ENCODE results near the gene PTPRT.
"Not testable (repeated sequence)": the region's sequence is repeated elsewhere in the genome, so short reads cannot be mapped to it uniquely, and the experiment has no call there.

The PTPRT gene

DNA sequence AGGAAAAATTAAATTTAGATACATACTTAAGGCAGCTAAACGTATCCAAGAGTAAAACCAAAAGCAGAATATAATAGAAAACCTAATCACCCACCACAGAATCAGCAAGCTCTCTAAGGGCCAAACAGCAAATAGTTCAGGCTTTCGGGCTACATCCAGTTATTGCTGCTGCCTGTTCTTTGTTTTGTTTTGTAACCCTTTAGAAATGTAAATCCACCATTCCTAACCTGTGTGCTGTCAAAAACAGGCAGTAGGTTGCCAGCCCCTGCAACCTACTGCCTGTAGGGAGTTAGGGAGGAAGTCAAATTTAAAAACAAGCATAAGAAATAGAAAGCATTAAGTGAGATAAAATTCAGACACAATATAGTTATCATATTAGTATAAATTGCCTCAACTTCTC, 225.9 kb downstream of the PTPRT start:
- DNase-seq, result no peak

DNA sequence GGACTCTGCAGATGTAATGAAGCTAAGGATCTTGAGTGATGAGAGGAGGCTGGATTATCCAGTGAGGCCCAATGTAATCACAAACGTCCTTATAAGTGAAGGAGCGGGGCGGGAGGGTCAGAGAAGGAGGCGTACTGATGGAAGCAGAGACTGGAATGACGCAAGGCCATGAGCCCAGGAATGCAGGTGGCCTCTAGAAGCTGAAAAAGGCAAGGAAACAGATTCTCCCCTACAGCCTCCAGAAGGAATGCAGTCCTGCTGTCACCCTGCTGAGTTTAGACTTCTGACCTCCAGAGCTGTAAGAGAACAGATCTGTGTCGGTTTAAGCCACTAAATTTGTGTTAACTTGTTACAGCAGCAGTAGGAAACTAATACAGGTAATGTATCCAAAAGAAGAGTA, 227.9 kb downstream of the PTPRT start:
- no peak for DNase-seq

DNA sequence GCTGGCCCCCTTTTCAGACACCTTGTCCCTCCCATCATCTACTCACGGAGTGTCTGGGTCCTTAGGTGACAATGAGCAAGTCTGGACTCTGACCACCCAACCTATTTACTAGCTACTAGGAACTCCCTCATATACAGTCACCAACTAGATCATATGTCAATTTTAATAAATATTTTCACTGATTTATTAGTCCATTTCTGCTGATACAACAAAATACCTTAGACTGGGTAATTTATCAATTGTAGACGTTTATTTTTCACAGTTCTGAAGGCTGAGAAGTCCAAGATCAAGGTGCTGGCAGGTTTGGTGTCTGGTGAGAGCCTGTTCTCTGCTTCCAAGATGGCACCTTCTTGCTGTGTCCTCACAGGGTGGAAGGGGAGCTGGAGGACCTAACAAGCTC, 229.7 kb downstream of the PTPRT start:
- DNase-seq, result no peak

DNA sequence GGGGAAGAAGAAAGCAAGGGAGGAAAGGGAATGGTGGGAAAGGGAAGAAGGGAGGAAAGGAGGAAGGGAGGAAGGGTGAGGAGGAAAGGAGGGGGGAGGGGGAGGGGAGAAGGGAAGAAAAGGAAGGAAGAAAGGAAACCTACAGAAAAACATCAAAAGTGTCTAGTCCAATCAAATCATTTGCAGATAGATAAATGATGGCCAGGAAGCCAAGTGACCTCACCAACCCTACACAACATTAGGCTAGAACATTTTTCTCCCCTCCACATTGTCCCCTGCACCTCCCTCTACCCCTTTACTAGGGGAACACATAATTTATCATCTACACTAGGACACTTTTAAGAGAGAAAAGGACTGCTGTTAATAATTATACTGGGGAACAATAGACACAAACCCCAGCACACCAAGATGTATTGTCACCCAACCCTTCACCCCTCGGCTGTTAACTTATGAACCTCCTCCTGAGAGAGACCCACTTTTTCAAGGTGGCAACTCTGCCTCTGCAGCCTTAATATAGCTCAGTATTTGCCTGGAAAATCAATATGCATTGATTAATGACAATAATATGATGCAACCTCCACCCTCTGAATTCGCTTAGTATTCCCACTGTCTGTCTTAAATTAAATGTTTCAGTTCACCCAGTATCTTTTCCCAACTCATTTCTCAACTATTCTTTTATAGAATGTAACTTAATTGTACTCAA, 231.2 kb downstream of the PTPRT start:
- DNase-seq, result no peak

DNA sequence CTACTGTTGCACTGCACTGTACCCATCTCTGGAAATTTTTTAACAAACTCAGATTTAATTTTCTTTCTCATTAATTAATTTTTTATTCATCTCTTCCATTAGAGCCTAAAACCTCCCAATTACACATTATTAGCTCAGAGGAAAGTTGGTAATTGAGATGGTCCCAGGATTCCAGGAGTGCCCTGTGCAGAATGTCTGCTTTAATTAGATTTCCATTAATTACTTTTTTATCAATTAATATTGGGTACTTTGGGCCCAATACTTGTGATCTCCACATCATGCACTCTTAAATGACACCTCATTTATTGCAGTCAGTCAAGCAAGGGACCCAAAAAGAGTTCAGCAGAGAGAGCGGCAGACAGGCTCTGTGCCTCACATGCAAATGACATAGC, 232.0 kb downstream of the PTPRT start:
- DNase-seq, result no peak

DNA sequence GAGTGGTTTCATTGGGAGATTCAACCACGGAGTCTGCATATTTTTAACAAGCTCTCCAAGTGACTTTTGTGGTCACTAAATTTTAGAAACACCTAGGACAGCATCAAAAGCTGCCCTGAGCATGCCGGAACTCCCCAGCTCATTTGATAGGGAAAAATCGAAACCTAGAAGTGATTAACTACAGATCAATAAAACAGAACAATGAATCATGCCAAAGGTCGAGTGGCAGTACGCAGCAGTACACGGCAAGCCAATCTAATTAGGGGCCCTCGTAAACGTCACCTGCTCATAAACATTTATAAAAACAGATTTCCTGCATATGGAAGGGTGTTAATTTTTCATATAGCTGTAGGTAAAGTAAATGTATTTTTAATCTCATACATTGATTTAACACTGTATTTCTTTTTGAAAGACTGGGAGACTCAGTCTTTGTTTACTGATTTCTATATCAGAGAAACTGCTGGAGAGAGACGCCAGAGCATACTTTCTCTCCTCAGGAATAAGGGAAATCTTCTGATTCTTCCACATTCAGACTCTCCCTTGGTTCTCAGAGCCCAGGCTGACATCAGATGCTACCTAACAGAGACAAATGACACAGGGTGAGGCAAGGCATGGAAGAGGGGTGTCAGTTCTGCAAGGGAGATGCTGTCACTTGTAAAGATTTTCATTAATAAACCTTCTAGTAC, 232.5 kb downstream of the PTPRT start:
- no peak for DNase-seq

DNA sequence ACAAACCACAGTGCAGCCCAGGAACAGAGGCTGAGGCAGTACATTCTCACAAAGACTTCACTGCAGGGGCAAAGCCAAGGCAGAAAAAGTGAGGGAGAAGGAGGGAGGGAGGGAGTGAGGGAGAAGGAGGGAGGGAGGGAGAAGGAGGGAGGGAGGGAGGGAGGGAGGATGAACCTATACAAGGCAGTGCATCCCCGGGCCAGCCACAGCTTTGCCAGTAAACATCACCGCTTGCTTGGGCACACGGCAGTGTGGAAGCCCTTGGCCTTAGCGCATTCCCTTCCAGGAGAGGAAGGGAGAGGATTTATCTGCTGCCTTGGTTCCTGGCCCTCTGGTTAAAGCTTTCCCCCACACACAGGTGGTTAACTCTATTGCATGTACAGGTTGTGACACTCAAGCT, 234.0 kb downstream of the PTPRT start:
- DNase-seq, result no peak

DNA sequence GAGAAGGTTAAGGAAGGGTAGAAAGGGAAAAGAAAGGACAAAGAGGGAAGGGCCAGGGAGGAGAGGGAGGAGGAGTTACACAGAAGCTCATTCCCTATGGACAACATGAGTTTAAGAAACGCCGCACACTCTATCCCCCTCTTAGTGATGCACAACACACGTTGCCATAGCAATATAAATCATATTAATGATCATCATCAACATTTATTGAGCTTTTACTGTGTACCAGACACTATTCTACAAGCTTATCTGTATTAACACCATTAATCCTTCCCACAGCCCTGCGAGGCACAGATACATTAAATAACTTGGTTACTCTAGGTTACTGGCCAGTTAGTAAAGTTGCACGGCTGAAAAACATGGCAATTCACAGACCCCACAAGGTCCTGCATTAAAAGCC, 234.8 kb downstream of the PTPRT start:
- DNase-seq, result no peak

DNA sequence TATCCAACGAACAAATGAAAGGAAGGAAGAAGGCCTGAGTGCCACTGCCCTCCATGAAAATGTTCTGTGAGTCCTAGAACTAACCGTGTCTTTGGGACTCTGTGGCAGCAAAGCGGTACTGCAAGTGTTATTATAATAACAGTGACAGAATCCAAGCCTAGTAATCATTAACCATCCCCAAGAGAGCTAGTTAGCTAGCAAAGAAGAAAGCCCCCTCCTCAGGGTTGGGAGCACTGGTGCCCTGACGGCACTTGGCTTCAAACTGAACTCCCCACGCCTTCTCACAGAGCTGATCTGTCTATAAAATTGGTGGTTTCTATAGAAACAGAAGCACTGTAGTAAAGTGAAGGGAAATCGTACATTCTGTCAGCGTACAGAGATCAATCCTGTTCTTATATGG, 239.8 kb downstream of the PTPRT start:
- DNase-seq, result no peak

DNA sequence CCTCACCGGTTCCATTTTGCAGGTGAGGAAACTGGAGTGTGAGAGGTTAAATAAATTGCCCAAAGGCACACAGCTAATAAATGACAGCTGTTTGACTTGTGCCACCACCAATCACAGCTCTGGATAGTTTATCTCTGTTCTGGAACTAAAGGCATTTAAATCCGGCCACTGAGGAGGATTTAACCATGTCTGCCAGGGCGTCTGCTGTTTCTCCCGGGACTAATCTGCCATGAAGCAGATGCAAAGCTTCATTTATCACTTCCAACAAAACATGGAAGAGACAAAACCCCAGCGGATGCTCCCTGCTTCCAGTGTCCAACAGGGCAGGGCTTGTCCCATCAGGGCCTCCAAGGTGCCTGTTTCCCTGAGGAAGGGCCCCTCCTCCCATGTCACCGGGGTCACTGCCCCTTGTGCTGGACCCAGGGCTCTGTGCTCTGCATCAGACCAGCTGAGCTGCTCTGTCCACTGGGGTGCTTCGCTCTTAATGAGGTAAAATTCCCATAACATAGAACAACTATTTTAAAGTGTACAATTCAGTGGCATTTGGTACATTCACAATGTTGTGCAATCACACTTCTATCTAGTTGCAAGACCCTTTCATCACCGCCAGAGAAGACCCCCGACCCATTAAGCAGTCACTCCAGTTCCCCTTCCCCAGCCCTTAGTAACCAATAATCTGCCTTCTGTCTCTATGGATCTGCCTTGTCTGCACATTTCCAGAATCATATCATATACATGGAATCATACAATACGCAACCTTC, 244.3 kb downstream of the PTPRT start:
- no peak for DNase-seq

DNA sequence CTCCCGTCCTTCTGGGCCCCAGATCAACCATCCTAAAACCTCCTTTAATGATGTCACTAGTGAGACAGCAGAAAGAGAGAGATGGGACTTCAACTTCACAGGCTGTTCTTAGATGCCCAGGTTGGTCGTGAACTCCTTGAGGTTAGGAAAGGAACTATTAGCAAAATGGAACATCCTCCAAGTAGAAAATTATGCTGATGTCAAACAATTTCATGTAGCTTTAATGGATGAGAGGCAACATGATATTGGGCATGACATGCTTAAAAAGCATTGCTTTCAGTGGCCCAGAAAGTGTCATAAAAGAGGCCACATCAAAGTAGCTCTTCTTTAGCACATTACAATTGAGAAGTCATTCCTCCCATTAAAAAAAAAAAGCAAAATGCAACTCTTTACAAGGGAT, 248.1 kb downstream of the PTPRT start:
- no peak for DNase-seq

DNA sequence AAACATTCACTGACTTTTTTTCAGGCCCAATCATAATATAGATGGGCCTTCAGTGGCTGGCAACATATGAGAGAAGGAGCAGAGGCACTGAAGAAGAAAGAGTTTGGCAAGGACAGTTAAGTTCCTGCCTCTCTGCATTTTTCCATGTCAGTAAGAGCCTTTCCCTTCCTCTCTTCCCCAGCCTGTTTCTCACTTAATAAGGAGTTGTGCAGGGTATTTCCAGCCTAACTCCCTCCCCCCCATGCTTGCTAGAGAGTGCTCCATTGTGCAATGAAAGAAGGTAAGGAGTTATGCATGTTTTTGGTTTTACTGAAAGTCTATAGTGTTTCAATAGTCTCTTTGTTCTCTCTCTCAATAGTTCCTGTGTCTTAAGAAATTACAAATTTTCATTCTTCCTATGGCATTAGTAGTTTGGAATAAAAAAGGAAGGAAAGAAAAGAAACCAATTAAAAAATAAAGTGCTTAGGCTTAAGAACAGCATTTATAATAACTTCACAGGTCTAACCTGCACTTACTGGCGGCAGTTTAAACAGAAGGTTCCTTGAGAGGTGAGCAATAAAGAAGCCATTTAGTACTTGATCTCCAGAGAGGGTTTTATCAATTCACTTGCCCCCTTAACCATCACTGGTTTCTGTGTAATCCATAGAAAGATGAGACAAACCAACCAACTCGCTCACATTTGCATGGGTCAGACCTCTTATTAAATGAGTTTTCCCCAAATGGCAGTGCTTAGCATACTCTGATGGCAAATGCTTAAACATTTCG, 251.1 kb downstream of the PTPRT start:
- no peak for DNase-seq

DNA sequence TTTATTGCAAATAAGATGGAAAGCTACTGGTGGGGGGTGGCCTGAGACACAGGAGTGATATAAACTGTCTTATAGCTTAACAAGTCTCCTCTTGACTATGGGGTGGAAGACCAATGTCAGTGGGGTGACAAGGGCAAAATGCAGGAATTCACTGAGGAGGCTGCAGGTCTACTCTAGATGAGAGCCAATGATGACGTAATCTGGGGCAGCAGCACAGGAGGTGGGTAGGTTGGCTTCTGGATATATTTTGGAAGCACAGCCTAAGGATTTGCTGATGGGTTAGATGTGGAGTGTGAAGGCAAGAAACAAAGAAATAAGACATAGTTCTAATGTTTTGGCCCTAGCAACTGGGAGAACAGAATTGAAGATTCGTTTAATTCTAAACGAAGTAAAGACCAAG, 253.2 kb downstream of the PTPRT start:
- no peak for DNase-seq

DNA sequence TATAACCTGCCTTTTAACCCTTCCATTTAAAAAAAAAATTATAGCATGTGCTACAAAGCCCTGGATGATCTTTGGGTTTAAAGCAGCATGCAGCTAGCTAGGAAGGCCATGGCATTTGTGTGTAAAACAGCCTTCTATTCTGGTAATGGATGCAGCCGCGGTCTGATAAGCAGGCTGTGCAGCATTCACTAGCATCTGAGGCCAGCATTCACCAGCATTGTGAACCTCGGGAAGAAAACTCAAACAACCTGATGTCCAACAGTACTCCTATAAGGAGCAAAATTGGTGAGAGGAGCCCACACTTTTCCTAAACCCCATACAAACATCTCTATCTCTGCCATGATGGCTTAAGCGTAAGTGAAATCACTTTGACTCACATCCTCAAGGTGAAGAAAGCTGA, 265.5 kb downstream of the PTPRT start:
- DNase-seq, result no peak

DNA sequence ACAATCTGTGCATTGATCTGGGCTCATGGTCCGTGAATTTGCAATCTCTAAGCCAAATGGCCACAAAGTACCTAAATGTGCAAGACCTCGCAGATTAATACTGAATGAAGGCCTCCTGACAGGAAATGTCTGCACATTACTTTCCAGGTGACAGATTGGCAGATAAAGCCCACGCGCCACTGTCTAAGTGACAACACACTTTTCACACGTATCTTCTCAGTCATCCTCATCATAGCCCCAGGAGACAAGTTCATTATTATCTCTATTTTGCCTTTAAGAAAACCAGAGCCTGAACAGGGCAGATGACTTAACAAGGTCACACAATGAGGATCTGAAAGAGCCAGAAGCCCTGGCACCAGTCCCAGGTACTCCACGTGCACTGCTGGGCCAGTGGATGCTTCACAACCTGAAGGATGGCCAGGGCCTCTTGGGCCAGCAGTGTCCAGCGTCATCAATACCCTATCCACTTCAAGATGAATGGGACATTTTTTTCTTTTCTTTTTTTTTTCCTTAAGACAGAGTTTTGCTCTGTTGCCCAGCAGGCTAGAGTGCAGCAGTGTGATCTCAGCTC, 266.3 kb downstream of the PTPRT start:
- no peak for DNase-seq

DNA sequence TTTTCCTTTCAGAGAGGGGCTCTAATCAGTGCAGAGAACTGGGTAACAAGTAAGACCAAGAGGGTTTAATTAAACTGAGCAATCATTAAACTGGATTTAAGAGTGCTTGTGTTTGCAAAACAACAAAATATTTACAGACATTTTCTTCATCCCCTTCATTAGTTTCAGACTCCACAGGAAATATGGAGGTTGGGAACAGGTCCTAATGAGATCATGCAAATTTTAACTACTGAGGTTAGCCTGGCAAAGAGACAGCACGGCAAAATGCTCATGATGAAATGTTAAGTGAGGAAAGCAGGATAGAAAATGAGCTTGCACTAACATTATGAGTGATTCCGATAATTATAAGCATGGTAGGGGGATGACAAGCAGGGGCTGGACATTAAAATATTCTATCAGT, 268.9 kb downstream of the PTPRT start:
- DNase-seq, result no peak

DNA sequence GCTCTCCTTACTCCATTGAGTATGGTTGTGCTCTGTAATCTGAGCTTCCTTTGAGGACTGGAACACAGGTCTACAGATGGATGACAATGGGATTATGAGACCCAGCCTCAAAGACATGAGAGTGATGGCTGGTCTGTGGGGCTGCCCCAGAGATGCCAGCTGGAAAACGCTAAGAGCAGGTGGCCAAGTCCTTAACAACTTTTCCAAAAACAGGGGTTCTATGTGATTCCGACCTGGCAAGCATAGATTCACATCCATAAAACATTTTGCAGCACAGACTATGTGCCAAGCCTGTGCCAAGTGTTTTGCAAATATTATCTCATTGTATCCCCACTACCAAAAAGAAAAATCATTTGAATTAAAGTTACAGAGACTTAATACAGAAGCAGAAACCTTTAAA, 270.4 kb downstream of the PTPRT start:
- no peak for DNase-seq

DNA sequence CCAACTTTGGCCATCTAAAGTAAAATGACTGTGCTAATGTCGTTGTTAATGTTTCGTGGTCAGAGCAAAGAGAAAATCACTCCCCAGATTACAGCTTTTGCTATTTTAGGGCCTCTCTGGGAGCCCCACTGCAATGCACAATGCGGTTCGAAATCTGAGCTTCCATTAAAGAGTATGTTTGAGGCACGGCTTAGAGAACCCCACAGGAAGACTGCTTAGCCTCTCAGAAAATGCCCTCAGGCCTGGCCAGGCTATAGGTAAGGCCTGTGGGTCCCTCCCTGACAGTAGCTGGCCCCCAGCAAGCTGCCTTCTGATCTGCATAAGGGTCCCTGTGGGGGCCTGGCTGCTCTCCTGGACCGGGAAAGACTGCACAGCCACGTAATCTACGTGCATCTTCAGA, 274.6 kb downstream of the PTPRT start:
- no peak for DNase-seq

DNA sequence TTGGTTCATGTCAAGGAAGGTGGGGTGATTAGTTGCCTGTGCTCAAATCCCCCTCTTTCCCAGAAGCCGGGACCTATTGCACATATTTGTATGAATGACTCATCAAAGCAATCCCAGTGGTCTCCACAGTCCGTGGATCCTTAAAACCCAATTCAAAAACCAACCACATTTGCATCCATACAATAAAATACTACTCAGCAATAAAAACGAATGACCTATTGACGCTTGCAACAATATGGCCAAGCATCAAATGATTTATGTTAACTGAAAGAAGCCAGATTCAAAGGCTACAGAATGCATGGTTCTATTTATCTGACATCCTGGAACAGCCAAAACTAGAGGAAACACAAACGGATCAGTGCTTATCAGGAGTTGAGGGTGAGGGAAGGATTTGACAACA, 275.4 kb downstream of the PTPRT start:
- no peak for DNase-seq

DNA sequence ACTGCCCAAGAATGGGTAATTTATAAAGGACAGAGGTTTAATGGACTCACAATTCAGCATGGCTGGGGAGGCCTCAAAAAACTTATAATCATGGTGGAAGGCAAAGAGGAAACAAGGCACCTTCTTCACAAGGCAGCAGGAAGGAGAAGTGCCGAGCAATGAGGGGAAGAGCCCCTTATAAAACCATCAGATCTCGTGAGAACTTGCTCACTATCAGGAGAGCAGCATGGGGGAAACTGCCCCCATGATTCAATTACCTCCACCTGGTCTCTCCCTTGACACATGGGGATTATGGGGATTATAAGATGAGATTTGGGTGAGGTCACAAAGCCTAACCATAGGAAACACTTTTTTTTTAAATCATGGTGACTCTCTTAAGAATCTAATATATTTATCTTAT, 278.9 kb downstream of the PTPRT start:
- DNase-seq, result not testable (repeated sequence)

DNA sequence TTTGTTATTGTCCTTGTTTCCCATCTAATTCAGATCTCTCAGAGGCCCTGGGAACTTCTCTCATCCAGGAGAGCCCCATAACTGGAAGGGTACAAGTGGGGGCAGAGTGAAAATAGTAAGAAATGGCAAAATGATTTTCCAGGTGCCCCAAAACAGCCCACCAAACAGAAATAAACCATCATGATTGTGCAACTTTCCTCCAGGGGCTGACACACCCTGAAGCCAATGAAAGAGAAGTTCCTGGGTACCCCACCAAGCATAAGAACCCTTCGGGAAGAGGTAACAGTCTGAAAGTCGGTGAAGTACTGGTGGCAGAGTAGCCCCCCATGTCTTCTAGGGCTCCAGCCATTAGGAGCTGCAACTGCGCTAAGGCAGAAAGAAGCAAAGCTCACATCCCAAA, 282.0 kb downstream of the PTPRT start:
- no peak for DNase-seq

DNA sequence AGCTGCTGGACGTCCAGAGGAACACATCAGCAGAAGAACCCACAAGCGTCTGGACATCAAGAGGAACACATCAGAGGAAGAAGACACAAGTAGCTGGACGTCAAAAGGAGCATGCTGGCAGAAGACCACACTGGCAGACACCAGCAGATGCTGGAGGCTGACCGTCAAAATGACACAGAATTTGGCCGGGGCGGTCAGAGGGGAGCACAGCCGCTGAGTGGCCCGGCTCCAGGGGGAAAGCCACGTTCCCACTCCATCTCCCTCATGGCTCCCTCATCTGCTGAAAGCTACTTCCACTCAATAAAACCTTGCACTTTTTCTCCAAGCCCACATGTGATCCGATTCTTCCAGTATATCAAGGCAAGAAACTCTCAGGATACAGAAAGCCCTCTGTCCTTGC, 283.6 kb downstream of the PTPRT start:
- no peak for DNase-seq

DNA sequence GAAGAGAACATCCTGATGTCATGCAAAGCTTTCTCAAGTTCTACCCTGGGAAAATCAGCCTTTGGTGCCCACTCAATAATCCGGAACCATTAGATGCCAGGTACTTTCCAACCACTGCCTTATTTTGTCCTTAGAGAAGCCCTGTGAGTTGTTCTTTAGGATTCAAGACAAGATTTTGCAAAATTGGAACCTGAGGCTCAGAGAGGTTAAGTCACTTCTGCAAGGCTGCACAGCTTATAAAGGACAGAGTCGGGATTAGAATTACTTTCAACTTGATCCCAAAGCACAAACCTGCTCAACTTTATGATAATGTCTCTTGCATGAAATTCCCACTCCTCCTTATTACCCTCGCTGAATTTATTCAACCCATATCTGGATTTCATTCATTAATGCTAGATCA, 287.2 kb downstream of the PTPRT start:
- no peak for DNase-seq

Measured in NCI-H1436 (cell line).